Measurements from ENCODE around the gene SUPT5H.

DNA sequence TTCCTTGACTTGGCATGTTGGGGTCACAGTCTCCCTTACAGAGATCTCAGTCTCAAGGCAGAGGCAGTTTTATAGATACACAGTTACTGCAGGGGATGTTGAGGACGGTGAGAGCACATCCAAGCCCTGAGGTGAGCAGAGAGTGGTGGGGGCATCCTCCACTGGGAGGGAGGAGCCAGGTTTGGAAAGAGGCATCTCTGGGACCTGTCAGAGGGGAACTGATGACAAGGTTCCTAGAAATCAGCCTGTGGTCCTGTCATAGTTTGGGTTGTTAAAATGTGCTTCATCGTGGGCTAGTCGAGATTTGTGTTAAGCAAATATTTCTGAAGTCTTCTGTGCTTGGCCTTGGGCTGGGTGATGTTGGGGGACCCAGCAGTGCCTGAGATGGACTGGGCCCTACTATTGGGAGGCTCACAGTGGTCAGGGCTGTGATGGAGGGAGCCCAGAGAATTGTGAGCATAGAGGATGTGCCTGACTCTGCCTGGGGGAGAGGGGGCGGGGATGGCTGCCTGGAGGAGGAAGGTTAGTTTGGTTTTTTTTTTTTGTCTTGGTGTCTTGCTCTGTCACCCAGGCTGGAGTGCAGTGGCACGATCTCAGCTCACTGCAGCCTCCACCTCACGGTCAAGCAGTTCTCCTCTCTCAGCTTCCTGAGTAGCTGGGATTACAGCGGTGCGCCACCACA is 3.9 kb downstream of the SUPT5H start:
- TF ChIP-seq, protein P1, sequence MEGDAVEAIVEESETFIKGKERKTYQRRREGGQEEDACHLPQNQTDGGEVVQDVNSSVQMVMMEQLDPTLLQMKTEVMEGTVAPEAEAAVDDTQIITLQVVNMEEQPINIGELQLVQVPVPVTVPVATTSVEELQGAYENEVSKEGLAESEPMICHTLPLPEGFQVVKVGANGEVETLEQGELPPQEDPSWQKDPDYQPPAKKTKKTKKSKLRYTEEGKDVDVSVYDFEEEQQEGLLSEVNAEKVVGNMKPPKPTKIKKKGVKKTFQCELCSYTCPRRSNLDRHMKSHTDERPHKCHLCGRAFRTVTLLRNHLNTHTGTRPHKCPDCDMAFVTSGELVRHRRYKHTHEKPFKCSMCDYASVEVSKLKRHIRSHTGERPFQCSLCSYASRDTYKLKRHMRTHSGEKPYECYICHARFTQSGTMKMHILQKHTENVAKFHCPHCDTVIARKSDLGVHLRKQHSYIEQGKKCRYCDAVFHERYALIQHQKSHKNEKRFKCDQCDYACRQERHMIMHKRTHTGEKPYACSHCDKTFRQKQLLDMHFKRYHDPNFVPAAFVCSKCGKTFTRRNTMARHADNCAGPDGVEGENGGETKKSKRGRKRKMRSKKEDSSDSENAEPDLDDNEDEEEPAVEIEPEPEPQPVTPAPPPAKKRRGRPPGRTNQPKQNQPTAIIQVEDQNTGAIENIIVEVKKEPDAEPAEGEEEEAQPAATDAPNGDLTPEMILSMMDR (IDR thresholded peaks at IDR 0.05; ENCODE audit: control extremely low read depth in 1 of 3, insufficient read depth in 1 of 3, low read depth in 1 of 3, low read length in 3 of 3): no peak
- TF ChIP-seq RAD21 (IDR thresholded peaks at IDR 0.05 in 1 of 2, conservative IDR thresholded peaks at IDR 0.05 in 1 of 2; ENCODE audit: low read depth in 2 of 2, low read length in 2 of 2) (no peak), EZH2 (IDR thresholded peaks at IDR 0.05; ENCODE audit: low read depth, low read length, severe bottlenecking) (no peak), GABPA (IDR thresholded peaks at IDR 0.05; ENCODE audit: borderline replicate concordance, insufficient read depth, low read length) (no peak), BACH1 (IDR thresholded peaks at IDR 0.05; ENCODE audit: low read length) (no peak), POLR2A (IDR thresholded peaks at IDR 0.05; ENCODE audit: control extremely low read depth in 1 of 2, low read depth in 2 of 2, low read length in 2 of 2) (no peak), SIN3A (conservative IDR thresholded peaks at IDR 0.05 in 1 of 2, IDR thresholded peaks at IDR 0.05 in 1 of 2; ENCODE audit: low read depth in 1 of 2, low read length in 2 of 2) (no peak), RFX5 (IDR thresholded peaks at IDR 0.05; ENCODE audit: borderline replicate concordance, low read depth, low read length) (no peak), EGR1 (IDR thresholded peaks at IDR 0.05; ENCODE audit: borderline replicate concordance, low read depth, low read length) (no peak)
- TF ChIP-seq, protein P2, sequence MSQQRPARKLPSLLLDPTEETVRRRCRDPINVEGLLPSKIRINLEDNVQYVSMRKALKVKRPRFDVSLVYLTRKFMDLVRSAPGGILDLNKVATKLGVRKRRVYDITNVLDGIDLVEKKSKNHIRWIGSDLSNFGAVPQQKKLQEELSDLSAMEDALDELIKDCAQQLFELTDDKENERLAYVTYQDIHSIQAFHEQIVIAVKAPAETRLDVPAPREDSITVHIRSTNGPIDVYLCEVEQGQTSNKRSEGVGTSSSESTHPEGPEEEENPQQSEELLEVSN (IDR thresholded peaks at IDR 0.05): no peak
- TF ChIP-seq, protein P3, sequence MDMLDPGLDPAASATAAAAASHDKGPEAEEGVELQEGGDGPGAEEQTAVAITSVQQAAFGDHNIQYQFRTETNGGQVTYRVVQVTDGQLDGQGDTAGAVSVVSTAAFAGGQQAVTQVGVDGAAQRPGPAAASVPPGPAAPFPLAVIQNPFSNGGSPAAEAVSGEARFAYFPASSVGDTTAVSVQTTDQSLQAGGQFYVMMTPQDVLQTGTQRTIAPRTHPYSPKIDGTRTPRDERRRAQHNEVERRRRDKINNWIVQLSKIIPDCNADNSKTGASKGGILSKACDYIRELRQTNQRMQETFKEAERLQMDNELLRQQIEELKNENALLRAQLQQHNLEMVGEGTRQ (IDR thresholded peaks at IDR 0.05; ENCODE audit: low read length): no peak
- TF ChIP-seq, protein P4, sequence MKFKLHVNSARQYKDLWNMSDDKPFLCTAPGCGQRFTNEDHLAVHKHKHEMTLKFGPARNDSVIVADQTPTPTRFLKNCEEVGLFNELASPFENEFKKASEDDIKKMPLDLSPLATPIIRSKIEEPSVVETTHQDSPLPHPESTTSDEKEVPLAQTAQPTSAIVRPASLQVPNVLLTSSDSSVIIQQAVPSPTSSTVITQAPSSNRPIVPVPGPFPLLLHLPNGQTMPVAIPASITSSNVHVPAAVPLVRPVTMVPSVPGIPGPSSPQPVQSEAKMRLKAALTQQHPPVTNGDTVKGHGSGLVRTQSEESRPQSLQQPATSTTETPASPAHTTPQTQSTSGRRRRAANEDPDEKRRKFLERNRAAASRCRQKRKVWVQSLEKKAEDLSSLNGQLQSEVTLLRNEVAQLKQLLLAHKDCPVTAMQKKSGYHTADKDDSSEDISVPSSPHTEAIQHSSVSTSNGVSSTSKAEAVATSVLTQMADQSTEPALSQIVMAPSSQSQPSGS (IDR thresholded peaks at IDR 0.05; ENCODE audit: low read length): no peak

Measured in H1 (cell line).